ENCODE results near the gene MAPKAPK5. TPM values are rescaled to one million over a fixed set of nuclear protein-coding genes. Genes with fewer than 3 reads are reported as not detected.
"Not testable (repeated sequence)": the region's sequence is repeated elsewhere in the genome, so short reads cannot be mapped to it uniquely, and the experiment has no call there.

The MAPKAPK5 gene
- total and polyA plus RNA-seq, 3 experiments from 2014 or later, result 47.6 to 72.1 (median 69.8) TPM

- H3K27ac Mint-ChIP-seq, result peak overlapping the region in 2 of 8 donors; percentile 24 to 78
- no peaks in the 10 kb centered on the region for H3K27me3 Mint-ChIP-seq
- no peaks in the 10 kb centered on the region for H3K9me3 Mint-ChIP-seq
- Histone ChIP-seq H3K36me3 (ENCODE audit: insufficient read depth, low read length) (no peaks in the 10 kb centered on the region), H3K4me3 (ENCODE audit: low read length) (no peak overlapping the region), H3K4me1 (ENCODE audit: insufficient read depth, low read length) (peaks cover 7% of the 10 kb centered on the region), H3K27me3 (ENCODE audit: insufficient read depth, low read length, poor library complexity, severe bottlenecking) (no peaks in the 10 kb centered on the region), H3K9me3 (ENCODE audit: low read length) (no peaks in the 10 kb centered on the region), H3K27ac (ENCODE audit: low read depth, low read length) (no peak overlapping the region)
- peak; percentile 41 to 73 (median 50) for DNase-seq
- H3K36me3 Mint-ChIP-seq, result no peaks in the 10 kb centered on the region
- peak overlapping the region in 4 of 7 donors; percentile 4 to 51 (median 25) for H3K4me3 Mint-ChIP-seq
- ChIA-PET POLR2A (interaction anchor here (0.6 to 1.5 kb wide), 2 partner anchors 37 to 127 kb away, joined by 3 to 5 read pairs; partner anchors contain the start of genes ACAD10 and BRAP), CTCF (interaction anchor here (0.6 to 1.8 kb wide), 22 partner anchors 9 to 420 kb away, joined by 3 to 11 read pairs (median 3); partner anchors contain the start of genes ACAD10, ALDH2, BRAP and MAPKAPK5)
- H3K4me1 Mint-ChIP-seq, result peaks cover 7 to 11% (median 10%) of the 10 kb centered on the region in 3 donors
These were observed 28.9 kb upstream of the MAPKAPK5 start for GRCh38 chr12:111812881-111813741.

- CTCF ChIA-PET, result interaction anchor here (0.8 kb wide), 1 partner anchor 419 kb away, joined by 3 read pairs; no protein-coding TSS in a partner anchor
These were observed 25.9 kb upstream of the MAPKAPK5 start for GRCh38 chr12:111816065-111816615.

GRCh38 chr12:111816898-111817297 lies 25.1 kb upstream of the MAPKAPK5 start:
- H3K27ac ChIP-seq (ENCODE audit: low read depth, low read length); CTCF ChIA-PET: not testable (repeated sequence)

More at GRCh38 chr12:111816065-111816615, 25.9 kb upstream of the MAPKAPK5 start:
- H3K4me1 ChIP-seq (ENCODE audit: insufficient read depth, low read length), result peaks cover 7% of the 10 kb centered on the region
- POLR2A ChIA-PET, result no interaction called here
- H3K9me3 Mint-ChIP-seq, result peaks cover 0 to 2% (median 0%) of the 10 kb centered on the region in 5 donors
- H3K9me3 ChIP-seq (ENCODE audit: low read length), result no peaks in the 10 kb centered on the region
- H3K36me3 ChIP-seq (ENCODE audit: insufficient read depth, low read length), result no peaks in the 10 kb centered on the region
- H3K4me3 Mint-ChIP-seq, result no peak overlapping the region
- H3K27me3 Mint-ChIP-seq, result peaks cover 6 to 17% of the 10 kb centered on the region in 2 donors
- DNase-seq, result no peak
- H3K4me1 Mint-ChIP-seq, result peaks cover 7 to 11% (median 10%) of the 10 kb centered on the region in 3 donors
- no peak overlapping the region for H3K27ac ChIP-seq (ENCODE audit: low read depth, low read length)
- H3K36me3 Mint-ChIP-seq, result no peaks in the 10 kb centered on the region
- no peak overlapping the region for H3K27ac Mint-ChIP-seq
- H3K4me3 ChIP-seq (ENCODE audit: low read length), result no peak overlapping the region
- H3K27me3 ChIP-seq (ENCODE audit: insufficient read depth, low read length, poor library complexity, severe bottlenecking), result no peaks in the 10 kb centered on the region

DNA sequence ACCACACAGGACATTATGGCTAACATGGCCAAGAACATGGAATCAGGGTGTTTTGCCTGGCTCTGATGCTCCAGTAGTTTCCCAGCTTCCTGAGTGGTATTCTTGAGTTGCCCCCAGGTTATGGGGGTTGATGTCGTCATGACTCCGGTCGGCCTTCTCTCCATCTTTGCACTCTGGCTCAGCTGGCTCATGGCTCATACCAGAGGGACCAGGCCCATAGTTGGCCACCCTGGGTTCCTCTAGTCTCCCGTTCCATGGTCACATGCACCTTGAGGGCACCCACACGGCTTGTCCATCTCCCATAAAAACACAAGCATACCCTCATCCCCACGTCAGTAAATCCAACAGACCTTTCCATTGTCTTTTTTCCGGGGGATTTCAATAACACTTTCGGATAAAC lies 23.7 kb upstream of the MAPKAPK5 start:
- H3K27ac ChIP-seq (ENCODE audit: low read depth, low read length), result no peak overlapping the region
- ChIA-PET POLR2A (no interaction called here), CTCF (no interaction called here)
- no peak overlapping the region for H3K4me3 ChIP-seq (ENCODE audit: low read length)
- no peak for DNase-seq
- H3K27me3 Mint-ChIP-seq, result peaks cover 8 to 32% of the 10 kb centered on the region in 2 donors
- peaks cover 5% of the 10 kb centered on the region for H3K27me3 ChIP-seq (ENCODE audit: insufficient read depth, low read length, poor library complexity, severe bottlenecking)
- H3K9me3 Mint-ChIP-seq, result peaks cover 0 to 2% (median 0%) of the 10 kb centered on the region in 5 donors
- H3K4me1 ChIP-seq (ENCODE audit: insufficient read depth, low read length), result peaks cover 2% of the 10 kb centered on the region
- H3K36me3 ChIP-seq (ENCODE audit: insufficient read depth, low read length), result no peaks in the 10 kb centered on the region
- H3K36me3 Mint-ChIP-seq, result no peaks in the 10 kb centered on the region
- no peak overlapping the region for H3K27ac Mint-ChIP-seq
- H3K4me1 Mint-ChIP-seq, result peaks cover 2% of the 10 kb centered on the region in 3 donors
- H3K4me3 Mint-ChIP-seq, result no peak overlapping the region
- no peaks in the 10 kb centered on the region for H3K9me3 ChIP-seq (ENCODE audit: low read length)

More at GRCh38 chr12:111816898-111817297, 25.1 kb upstream of the MAPKAPK5 start:
- H3K27ac Mint-ChIP-seq; H3K4me3 ChIP-seq (ENCODE audit: low read length); H3K4me3 Mint-ChIP-seq; H3K27me3 ChIP-seq (ENCODE audit: insufficient read depth, low read length, poor library complexity, severe bottlenecking); H3K4me1 ChIP-seq (ENCODE audit: insufficient read depth, low read length); POLR2A ChIA-PET; DNase-seq; H3K9me3 Mint-ChIP-seq; H3K36me3 Mint-ChIP-seq; H3K36me3 ChIP-seq (ENCODE audit: insufficient read depth, low read length); H3K9me3 ChIP-seq (ENCODE audit: low read length): not testable (repeated sequence)
- peaks cover 6 to 18% of the 10 kb centered on the region in 2 donors for H3K27me3 Mint-ChIP-seq
- H3K4me1 Mint-ChIP-seq, result peaks cover 7 to 11% (median 10%) of the 10 kb centered on the region in 3 donors

- Histone ChIP-seq H3K27ac (ENCODE audit: low read depth, low read length) (no peak overlapping the region), H3K4me3 (ENCODE audit: low read length) (no peak overlapping the region), H3K4me1 (ENCODE audit: insufficient read depth, low read length) (no peaks in the 10 kb centered on the region), H3K9me3 (ENCODE audit: low read length) (no peaks in the 10 kb centered on the region), H3K36me3 (ENCODE audit: insufficient read depth, low read length) (no peaks in the 10 kb centered on the region), H3K27me3 (ENCODE audit: insufficient read depth, low read length, poor library complexity, severe bottlenecking) (peaks cover 5% of the 10 kb centered on the region)
- POLR2A ChIA-PET, result no interaction called here
- Mint-ChIP-seq H3K4me3 (no peak overlapping the region), H3K4me1 (no peaks in the 10 kb centered on the region), H3K27ac (no peak overlapping the region), H3K9me3 (peaks cover 0 to 2% (median 0%) of the 10 kb centered on the region in 5 donors), H3K27me3 (peaks cover 9 to 44% of the 10 kb centered on the region in 2 donors), H3K36me3 (no peaks in the 10 kb centered on the region)
- CTCF ChIA-PET, result interaction anchor here (1.3 kb wide), 1 partner anchor 22 kb away, joined by 5 read pairs; the partner anchor contains the start of gene MAPKAPK5
- no peak for DNase-seq
These were observed 22.6 kb upstream of the MAPKAPK5 start for GRCh38 chr12:111819191-111820158.

DNA sequence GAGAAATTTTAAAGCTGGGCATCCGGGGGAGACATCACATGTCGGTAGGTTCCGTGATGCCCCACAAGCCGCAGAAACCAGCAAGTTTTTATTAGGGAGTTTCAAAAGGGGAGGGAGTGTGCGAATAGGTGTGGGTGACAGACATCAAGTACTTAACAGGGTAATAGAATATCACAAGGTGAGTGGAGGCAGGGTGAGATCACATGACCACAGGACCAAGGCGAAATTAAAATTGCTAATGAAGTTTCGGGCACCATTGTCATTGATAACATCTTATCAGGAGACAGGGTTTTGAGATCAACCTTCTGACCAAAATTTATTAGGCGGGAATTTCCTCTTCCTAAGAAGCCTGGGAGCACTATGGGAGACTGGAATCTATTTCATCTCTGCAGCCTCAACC lies 21.2 kb upstream of the MAPKAPK5 start:
- H3K27me3 Mint-ChIP-seq, result peaks cover 12 to 46% of the 10 kb centered on the region in 2 donors

DNA sequence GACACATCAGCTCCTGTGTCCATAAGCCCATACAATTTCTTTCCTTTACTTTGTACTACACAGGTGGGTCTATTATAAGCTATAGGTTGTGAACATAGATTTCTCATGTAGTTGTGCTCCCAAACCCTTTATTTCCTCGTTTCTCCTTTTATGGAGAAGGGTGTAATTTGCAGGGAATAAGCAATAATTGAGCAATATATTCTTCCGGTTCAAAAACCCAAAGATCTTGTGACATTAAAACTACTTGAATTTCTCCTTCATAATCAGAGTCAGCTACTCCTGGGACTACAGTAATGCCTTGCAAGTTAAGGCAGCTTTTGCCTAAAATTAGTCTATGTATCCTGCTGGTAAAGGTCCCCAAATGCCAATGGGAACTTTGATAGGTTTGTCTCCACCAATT lies 19.1 kb upstream of the MAPKAPK5 start:
- DNase-seq, result no peak
- Histone ChIP-seq H3K4me1 (ENCODE audit: insufficient read depth, low read length) (no peaks in the 10 kb centered on the region), H3K4me3 (ENCODE audit: low read length) (no peak overlapping the region), H3K27ac (ENCODE audit: low read depth, low read length) (no peak overlapping the region), H3K9me3 (ENCODE audit: low read length) (no peaks in the 10 kb centered on the region), H3K36me3 (ENCODE audit: insufficient read depth, low read length) (no peaks in the 10 kb centered on the region), H3K27me3 (ENCODE audit: insufficient read depth, low read length, poor library complexity, severe bottlenecking) (peaks cover 5% of the 10 kb centered on the region)
- H3K27me3 Mint-ChIP-seq, result peaks cover 12 to 49% of the 10 kb centered on the region in 2 donors
- H3K27ac Mint-ChIP-seq, result no peak overlapping the region
- CTCF ChIA-PET, result interaction anchor here (1.9 kb wide), 1 partner anchor 10 kb away, joined by 6 read pairs; no protein-coding TSS in a partner anchor
- no peaks in the 10 kb centered on the region for H3K4me1 Mint-ChIP-seq
- peaks cover 0 to 2% (median 0%) of the 10 kb centered on the region in 5 donors for H3K9me3 Mint-ChIP-seq
- H3K4me3 Mint-ChIP-seq, result no peak overlapping the region
- POLR2A ChIA-PET, result no interaction called here
- H3K36me3 Mint-ChIP-seq, result no peaks in the 10 kb centered on the region

More for the DNA sequence above, 21.2 kb upstream of the MAPKAPK5 start:
- H3K36me3 Mint-ChIP-seq; H3K9me3 Mint-ChIP-seq; CTCF ChIA-PET; H3K27ac Mint-ChIP-seq; H3K9me3 ChIP-seq (ENCODE audit: low read length); H3K4me1 Mint-ChIP-seq; H3K4me1 ChIP-seq (ENCODE audit: insufficient read depth, low read length); H3K27me3 ChIP-seq (ENCODE audit: insufficient read depth, low read length, poor library complexity, severe bottlenecking); DNase-seq; H3K4me3 Mint-ChIP-seq; H3K27ac ChIP-seq (ENCODE audit: low read depth, low read length); H3K36me3 ChIP-seq (ENCODE audit: insufficient read depth, low read length); H3K4me3 ChIP-seq (ENCODE audit: low read length); POLR2A ChIA-PET: not testable (repeated sequence)

Measured in CD8-positive, alpha-beta memory T cell (primary cell).